Measurements from ENCODE around the gene DNMBP.
"Not testable (repeated sequence)": the region's sequence is repeated elsewhere in the genome, so short reads cannot be mapped to it uniquely, and the experiment has no call there.

The DNMBP gene

DNA sequence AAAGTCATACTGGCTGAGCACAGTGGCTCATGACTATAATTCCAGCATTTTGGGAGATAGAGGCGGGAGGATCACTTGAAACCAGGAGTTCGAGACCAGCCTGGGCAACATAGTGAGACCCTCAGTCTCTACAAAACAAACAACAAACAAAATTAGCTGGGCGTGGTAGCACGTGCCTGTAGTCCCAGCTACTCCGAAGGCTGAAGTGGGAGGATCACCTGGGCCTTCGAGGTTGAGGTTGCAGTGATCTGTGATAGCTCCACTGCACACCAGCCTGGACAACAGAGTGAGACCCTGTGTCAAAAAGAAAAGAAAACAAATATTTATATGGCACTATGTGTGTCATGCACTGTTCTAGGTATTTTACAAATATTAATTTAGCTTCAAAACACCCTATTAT is 94.3 kb downstream of the DNMBP start:
- DNase-seq: no peak

DNA sequence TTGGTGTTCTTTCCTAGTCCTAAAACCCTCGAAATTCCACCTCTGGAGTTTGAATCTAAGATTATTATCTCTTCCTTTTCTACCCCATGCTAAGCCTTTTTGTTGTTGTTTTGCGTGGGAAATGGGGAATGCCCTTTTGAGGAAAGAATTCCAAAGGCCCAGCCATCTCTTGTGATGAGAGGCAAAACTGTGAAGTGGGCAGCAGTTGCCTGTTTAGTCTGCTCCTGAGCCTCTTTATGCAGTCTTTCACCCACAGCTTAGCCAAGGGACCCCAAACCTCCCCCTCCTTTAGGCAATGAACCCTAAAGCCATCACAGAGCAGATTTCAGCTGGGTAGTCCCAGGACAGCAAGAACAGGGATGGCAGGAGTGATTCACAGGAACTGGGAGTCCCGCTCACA is 95.5 kb downstream of the DNMBP start:
- DNase-seq: no peak

DNA sequence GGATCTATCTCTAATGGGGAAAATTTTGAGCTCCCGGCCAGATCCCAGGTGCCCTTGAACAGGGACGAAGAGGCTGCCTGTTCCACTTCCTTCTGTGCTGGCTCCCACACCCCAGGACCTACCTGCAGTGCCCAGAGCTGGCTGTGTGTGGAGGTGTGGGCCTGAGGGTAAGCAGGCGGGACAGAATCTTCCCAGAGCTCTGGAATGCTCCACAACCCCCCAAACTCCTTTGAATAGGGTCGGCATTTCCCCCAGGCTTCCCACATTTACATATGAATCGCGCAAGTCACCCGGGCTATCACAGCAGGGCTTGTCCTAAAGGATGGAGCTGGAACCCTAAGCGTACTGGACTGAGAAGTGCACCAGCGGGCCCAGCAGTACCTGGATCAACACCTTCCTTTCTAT is 95.9 kb downstream of the DNMBP start:
- peak in 4 of 58 donors; percentile 2 to 11 (median 3) for DNase-seq

DNA sequence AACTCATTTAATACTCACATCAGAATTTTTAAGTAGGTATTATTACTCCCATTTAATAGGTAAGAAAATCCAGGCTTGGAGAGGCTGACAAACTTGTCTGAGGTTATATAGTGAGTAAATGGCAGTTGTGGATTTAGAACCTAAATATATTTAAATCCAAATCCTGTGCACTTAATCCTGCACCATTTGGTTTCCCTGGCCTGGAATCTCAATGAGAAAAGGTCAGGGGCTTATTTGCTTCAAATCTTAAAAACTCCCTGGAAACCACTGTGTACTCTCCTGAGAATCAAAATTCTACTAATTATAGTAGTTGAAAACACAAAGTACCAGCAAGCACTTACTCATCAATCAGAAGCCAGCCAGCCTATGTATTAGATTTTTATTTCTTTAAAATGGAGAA is 97.7 kb downstream of the DNMBP start:
- DNase-seq: no peak

DNA sequence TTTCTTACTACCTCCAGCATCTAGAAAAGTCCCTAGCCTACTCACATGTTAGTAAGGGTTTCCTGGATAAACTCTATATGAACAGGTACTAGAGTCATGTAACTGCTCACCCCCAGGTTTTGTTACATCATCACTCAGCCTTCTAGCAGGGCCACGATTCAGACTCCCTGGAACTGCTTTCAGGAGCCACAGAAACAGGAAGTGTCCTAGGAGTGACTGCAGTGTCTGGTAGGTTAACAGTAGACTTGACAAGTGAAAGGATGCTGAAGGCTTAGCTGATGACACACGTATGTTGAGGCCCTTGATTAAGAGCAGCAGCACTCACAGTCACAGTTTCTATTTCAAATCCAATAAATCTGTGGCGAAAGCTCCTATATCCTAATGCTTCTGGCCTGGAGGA is 101.2 kb downstream of the DNMBP start:
- no peak for DNase-seq

DNA sequence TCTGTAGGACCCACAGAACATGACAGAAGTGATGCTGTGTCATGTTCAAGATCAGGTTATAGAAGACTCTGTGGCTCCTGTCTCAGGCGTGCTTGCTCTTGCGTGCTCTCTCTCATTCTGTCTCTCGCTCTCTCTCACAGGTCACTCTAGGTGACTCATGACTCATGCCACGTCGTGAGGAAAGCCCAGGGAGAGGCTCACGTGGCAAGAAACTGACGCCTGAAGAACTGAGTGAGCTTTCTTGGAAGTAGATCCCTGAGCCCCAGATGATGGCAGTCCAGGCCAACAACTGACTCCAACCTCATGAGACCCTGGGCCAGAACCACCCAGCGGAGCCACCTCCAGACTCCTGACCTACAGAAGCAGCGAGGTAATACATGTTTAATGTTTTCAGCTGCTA is 103.3 kb downstream of the DNMBP start:
- peak in 6 of 58 donors; percentile 3 to 24 (median 10) for DNase-seq

DNA sequence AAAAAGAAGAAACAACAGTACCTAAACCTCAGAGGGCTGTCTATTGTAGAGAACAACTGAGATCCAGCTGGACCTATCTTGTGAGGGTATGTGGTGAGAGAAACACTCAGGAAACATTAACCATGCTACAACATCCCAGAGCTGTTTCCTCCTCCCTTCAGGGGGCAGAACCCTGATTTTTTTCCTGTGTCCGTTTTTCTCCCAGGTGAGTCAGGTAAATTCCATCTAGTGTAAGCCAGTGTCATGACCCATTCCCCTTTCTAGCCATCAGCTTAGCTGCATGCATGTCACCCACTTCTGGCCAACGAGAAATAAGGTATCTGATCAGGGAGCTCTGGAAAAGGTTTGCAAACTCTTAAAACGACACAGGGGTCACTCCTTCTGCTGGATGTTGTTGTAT is 103.8 kb downstream of the DNMBP start:
- DNase-seq: no peak

DNA sequence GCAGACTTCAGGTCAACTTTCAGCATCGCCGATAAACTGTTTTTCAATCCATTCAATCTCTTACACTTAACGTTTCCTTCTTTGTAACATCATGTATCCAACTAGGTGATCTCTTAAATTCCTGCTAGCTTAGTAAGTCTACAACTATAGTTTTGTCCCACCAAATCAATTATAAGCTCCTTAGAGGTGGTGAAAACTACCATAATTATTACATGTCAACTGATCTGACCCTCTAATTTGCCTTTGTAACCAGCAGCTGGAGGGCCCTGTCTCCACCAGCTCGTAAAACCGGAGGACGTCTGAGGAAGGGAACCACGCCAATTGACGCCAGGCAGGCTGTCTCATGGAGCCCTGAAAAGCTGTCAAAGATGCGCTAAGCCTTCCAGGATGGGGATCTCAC is 113.9 kb downstream of the DNMBP start:
- DNase-seq: no peak

DNA sequence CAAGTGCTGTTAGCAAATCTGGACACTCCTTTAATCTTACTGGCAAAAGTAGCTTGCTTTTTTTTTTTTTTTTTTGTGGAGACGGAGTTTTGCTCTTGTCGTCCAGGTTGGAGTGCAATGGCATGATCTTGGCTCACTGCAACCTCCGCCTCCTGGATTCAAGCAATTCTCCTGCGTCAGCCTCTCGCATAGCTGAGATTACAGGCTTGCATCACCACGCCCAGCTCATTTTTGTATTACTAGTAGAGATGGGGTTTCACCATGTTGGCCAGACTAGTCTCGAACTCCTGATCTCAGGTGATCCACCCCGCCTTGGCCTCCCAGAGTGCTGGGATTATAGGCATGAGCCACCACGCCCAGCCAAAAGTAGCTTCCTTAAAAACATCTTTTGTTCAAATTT is 114.7 kb downstream of the DNMBP start:
- not testable (repeated sequence) for DNase-seq

DNA sequence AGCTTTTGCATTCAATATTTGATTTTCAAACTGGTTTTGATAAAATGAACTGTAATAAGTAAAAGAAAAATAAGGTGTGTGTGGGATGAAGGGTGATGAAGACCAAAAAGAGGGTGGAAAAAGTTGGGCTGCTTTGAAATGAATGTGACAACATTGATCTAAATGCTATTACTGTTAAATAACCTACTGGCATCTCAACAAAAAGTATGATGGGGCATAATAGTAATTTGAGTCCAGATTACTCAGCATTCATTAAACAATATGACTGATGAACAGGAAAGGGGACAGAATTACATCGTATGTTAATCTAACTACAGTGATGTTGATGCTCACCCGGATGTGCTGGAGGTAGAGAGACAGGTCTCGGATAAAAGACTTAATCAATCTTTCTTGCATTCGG is 115.1 kb downstream of the DNMBP start:
- no peak for DNase-seq

DNA sequence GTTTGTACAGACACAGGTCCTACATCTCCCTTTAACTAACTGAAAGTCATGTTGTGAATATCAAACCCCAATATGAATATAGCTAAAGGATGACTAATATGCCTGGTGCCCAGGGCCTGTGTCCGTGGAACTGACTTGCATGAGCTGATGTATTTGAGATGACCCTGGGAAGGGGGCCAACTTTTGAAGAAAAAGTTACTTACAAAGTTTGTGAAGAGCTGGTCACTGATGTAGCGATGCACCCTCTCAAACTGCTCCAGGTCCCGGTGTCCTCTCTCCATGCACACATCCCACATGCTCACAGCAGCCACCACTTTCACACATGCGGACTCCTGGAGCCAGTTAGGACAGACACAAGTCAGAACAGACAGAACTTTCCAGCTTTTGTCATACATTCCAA is 121.1 kb downstream of the DNMBP start:
- no peak for DNase-seq

DNA sequence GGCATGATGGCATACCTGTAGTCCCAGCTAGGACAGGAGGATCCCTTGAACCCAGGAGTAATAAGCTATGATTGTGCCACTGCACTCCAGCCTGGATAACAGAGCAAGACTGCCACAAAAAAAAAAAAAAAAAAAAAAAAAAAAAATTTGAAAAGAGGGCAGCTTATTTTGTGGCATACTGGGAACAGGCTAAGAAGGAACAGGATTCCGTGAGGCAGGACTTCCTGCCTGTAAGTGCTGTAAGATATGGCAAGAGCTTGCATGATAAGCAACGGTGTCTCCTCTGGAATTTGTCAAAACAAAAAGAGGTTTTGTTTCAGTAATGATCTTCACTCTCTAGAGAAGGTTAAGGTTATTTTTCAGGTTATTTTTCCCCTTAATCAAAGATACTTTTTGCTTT is 126.2 kb downstream of the DNMBP start:
- no peak for DNase-seq

DNA sequence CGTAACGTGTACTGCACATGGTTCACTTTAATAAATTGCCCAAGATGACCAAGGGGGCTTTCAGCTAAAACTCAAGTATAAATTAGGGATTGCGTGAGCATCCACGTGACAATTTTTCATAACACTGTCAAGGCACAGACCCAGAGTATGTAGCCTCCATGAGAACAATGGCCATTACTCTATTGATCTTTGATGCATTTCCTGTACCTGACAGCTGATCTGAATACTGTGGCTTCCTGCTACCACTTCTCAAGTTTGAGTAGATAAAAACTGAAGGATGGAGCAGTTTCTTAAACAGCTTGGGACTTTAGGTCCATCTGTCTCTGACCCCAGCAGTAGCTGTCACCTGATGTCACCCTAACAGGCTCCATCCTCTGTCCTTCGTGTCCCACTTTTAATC is 128.4 kb downstream of the DNMBP start:
- DNase-seq: no peak

DNA sequence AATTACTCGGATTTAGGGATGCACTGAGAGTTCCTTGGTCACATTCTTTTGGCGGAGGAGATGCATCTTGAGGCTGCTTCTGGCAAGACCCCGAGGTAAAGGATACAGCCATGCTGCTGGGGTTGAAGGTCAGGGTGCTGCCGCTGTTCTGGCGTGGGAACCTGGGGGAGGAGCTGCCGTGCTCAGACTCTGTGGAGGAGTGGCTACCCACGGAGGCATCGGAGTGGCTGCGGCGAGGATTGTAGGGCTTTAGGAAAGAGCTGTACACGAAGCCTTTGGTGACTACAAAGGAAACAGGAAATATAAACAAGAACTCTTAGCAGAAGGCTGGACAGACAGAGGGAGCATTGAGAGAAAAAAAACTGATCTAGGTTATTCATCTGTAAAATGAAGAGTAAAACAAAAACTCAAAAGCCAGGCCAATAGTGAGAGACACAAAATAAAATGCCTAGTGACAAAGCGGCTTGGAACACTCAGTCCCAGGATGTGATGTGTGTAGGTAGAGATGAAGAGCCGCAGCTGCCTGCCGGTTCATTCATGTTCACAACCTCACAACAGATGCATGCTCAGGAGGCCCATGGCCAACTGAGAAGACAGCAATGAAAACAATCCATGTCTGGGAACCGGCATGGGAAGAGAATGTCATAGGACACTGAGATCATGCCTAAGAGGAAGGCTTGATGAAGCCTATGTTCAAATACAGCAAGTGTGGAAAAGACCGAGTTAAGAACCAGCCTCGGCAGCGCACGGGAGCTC is 129.5 kb downstream of the DNMBP start:
- DNase-seq: peak in 2 of 58 donors; percentile 1 to 3

DNA sequence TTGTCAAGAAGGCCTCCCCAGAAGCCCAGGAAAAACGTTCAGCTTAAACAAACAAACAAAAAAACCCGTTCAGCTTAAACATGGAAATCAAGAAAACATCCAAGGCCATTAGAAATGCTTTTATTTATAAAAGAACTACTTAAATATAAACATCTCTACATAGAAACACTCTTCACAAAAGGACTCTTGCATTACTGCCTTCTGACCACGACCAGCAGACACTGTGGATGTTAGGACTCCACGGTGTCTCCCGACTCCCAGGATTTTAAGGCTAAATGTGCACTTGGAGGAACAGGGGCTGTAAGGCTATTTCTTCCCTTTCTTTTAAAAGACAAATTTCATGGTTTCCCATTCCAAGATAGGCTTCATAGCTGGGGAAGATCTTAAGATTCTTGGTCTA is 134.3 kb downstream of the DNMBP start:
- DNase-seq: no peak

DNA sequence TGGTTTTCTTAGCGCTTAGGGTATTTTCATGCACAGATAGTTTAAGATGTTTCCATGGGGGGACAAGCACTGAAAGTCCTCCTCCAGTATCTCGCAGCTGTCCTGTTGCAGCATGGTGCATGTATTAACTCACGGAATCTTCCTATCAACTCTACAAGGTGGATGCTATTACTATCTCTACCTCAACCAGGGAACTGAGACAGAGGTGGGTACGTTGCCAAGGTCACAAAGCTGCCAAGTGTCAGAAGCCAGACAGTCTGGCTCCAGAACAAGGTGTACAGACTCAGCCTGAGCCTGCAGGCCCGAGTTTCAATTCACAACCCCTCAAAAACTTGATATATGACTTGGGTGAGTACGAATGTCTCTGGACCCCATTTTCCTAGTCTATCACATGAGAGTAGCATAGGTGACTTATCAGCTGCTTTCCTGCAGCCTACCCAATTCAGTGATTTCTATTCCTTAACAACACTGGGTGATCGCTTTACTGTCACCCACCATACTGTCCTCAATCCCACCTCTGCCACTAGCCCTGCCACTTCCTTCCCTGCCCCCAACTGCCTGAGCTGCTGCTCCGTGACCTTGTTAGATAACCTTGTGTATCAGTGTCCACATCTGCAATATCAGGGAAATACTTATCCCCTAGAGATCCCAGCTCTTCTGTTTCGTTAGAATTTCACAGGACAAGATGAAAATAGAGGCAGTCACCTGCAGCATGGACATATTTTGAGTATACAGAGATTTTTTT is 135.2 kb downstream of the DNMBP start:
- no peak for DNase-seq

DNA sequence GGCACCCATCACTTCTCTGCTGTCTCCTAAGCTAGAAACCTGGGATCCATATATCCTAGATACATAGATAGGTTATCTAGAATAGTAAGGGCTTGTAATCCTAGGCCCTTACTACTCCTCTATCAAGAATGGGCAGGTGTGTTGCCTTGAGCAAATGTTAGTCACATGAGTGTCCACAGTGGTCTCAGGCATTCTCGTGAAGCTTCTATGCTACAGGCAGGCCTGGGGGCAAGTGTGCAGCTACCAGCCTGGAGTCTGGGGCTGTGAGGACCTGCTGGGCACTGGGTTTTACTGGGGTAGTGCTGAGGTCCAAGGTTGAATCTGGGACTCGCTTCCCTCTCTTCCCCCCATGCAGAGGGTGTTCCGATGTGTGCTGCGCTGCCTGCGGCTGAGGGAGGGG is 135.9 kb downstream of the DNMBP start:
- DNase-seq: no peak

DNA sequence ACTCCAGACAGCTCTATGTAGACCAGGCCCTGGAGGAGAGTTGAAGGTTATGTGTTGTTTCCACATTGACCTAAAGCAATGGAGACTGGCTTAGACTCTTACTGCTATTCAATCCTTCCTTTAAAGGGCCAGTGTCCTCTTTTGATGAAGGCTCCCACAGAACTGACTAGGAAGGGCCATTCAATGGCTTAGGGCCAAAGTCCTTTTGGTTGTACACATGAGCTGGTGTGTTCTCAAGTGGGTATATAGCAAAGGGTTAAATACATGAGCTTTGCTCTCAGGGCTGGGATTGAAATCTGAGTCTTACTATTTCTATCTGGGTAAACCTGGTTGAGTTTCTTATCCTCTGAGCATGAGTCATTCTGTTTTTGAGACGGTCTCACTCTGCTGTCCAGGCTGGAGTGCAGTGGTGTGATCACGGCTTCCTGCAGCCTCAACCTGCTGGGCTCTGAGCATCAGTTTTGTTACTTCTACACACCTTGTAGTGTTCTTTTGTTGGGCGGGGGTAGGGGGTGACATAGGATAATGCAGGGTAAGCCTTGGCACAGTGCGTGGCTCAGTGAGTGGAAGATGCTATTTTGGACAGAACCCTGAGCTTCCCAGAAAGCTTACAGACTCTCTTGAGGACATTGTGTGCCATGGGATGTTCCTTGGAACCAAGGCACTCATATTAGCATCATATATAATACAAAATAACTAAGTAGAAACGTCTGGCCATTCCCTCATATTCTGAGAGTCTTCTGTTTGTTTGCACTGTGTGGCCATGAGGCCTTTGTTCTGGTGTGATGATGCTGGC is 137.2 kb downstream of the DNMBP start:
- no peak for DNase-seq

DNA sequence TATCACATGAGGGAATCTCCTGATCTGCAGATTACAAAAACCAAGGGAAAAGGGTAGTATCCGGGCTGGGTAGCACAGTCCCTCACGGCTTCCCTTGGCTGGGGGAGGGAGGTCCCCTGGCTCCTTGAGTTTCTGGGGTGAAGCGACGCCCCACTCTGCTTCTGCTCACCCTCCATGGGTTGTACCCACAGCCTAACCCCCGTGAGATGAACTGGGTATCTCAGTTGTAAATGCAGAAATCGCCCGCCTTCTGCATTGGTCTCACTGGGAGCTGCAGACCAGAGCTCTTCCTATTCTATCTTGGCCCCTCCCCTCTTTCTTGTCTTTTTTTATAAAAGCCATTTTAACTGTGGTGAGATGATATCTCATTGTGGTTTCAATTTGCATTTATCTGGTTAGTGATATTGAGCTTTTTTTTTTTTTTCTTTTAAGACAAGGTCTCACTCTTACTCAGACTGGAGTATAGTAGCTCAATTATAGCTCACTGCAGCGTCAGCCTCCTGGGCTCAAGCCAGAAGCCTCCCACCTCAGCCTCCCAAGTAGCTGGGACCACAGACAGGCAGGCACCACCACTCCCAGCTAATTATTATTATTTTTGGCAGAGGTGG is 139.5 kb downstream of the DNMBP start:
- no peak for DNase-seq

DNA sequence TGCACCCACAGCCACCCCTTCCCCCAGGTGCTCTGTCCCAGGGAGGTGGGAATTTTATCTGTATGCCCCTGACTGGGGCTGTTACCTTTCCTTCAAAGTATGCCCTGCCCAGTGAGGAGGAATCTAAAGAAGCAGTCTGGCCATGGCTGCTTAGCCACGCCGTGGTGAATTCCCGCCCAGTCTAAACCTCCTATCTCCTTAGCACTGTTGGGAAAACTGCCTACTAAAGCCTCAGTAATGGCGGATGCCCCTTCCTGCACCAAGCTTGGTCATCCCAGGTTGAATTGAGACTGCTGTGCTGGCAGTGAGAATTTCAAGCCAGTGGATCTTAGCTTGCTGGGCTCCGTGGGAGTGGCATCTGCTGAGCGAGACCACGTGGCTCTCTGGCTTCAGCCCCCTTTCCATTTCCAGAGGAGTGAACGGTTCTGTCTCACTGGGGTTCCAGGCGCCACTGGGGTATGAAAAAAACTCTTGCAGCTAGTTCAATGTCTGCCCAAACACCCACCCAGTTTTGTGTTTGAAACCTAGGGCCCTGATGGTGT is 140.1 kb downstream of the DNMBP start:
- no peak for DNase-seq

DNA sequence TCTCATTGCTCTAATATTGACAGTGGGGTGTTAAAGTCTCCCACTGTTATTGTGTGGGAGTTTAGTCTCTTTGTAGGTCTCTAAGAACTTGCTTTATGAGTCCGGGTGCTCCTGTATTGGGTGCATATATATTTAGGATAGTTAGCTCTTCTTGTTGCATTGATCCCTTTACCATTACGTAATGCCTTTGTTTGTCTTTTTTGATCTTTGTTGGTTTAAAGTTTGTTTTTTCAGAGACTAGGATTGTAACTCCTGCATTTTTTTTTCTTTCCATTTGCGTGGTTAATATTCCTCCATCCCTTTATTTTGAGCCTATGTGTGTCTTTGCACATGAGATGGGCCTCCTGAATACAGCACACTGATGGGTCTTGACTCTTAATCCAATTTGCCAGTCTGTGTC is 142.5 kb downstream of the DNMBP start:
- not testable (repeated sequence) for DNase-seq

All from anterior cingulate cortex (tissue), 58 donors.